B cell (primary cell): ENCODE measurements around the gene UBXN2A. TPM values are rescaled to one million over a fixed set of nuclear protein-coding genes. Genes with fewer than 3 reads are reported as not detected.

ENCODE experiments used
- ATAC-seq: fragments of 200-7000 bp; cut with Tn5 transposase; one replicate; pipeline ENCODE4 v1.10.0; 2021; ENCODE audit warnings: low read depth, mild to moderate bottlenecking, moderate number of reproducible peaks, moderate library complexity
- CTCF ChIA-PET: fragments of 350-600 bp; sonication (Branson Sonifier 250); formaldehyde crosslinking; loops from one replicate; lab custom pipeline; 2021; ENCODE audit warnings: antibody characterized with exemption, inconsistent platforms; lab: Charles Lee
- POLR2A ChIA-PET: fragments of 350-600 bp; sonication (Branson Sonifier 250); formaldehyde crosslinking; loops from one replicate; lab custom pipeline; 2021; ENCODE audit warnings: antibody characterized with exemption; lab: Charles Lee
- DNase-seq: peaks from one replicate; pipeline ENCODE4 v3.0.0; 2013
- H2AFZ ChIP-seq: 2 replicates; pipeline ENCODE4 v1.6.1; 2012; ENCODE audit warnings: mild to moderate bottlenecking, low read depth, low read length; ENCODE audit not compliant: insufficient read depth, poor library complexity, severe bottlenecking
- H3K27ac ChIP-seq, 2 donors: 1 replicate in 1 of 2; 2 replicates in 1 of 2; pipeline ENCODE4 v1.5.1; 2012 to 2013; ENCODE audit warnings: low read length in 2 of 2, mild to moderate bottlenecking in 2 of 2, moderate library complexity in 1 of 2
- H3K27me3 ChIP-seq, 4 experiments: fragments of 200-600 bp in 1 of 4; sonication (generic) in 1 of 4; replicated peaks in 1 of 4; 1 replicate in 2 of 4; 2 replicates in 2 of 4; pipeline versions ENCODE4 v1.6.1 to v1.7.0; 2013 to 2016; ENCODE audit warnings: low read length in 3 of 4, mild to moderate bottlenecking in 2 of 4, mixed read lengths in 1 of 4, moderate library complexity in 1 of 4; ENCODE audit not compliant: insufficient read depth in 4 of 4, control insufficient read depth in 3 of 4; ENCODE audit errors: control extremely low read depth in 1 of 4
- H3K36me3 ChIP-seq, 2 experiments: replicated peaks in 1 of 2; 1 replicate in 1 of 2; 2 replicates in 1 of 2; pipeline versions ENCODE4 v1.6.1 to v1.7.1; 2013; ENCODE audit warnings: low read length in 1 of 2; ENCODE audit not compliant: insufficient read depth in 2 of 2, control insufficient read depth in 1 of 2; ENCODE audit errors: control extremely low read depth in 1 of 2, extremely low read depth in 1 of 2
- H3K4me1 ChIP-seq, 2 donors: fragments of 200-600 bp in 1 of 2; sonication (generic) in 1 of 2; 1 replicate in 1 of 2; 2 replicates in 1 of 2; pipeline versions ENCODE4 v1.5.1 to v1.6.1; 2013 to 2017; ENCODE audit warnings: low read length in 2 of 2; ENCODE audit not compliant: control insufficient read depth in 2 of 2, insufficient read depth in 2 of 2
- H3K4me2 ChIP-seq: replicated peaks from 2 replicates; pipeline ENCODE3; 2012; ENCODE audit warnings: mild to moderate bottlenecking, low read depth, low read length; ENCODE audit not compliant: poor library complexity, severe bottlenecking
- H3K4me3 ChIP-seq, 5 experiments: fragments of 200-600 bp in 1 of 5; sonication (generic) in 1 of 5; 1 replicate in 3 of 5; 2 replicates in 2 of 5; pipeline versions ENCODE4 v1.5.1 to v1.7.0; 2011 to 2016; ENCODE audit warnings: low read length in 4 of 5, mild to moderate bottlenecking in 4 of 5, low read depth in 2 of 5, control low read depth in 1 of 5, moderate library complexity in 1 of 5; ENCODE audit not compliant: insufficient read depth in 1 of 5; ENCODE audit errors: control extremely low read depth in 1 of 5, extremely low read depth in 1 of 5
- H3K79me2 ChIP-seq: fragments of 200-600 bp; sonication (generic); one replicate; pipeline ENCODE4 v1.6.0; 2016; ENCODE audit warnings: low read length; ENCODE audit not compliant: control insufficient read depth, insufficient read depth
- H3K9ac ChIP-seq: fragments of 200-600 bp; sonication (generic); 2 replicates; pipeline ENCODE4 v1.6.1; 2017; ENCODE audit warnings: mild to moderate bottlenecking, low read length, moderate library complexity
- H3K9me3 ChIP-seq, 3 donors: one replicate each; pipeline versions ENCODE4 v1.6.1 to v1.7.1; 2013; ENCODE audit warnings: low read length in 2 of 3; ENCODE audit not compliant: control insufficient read depth in 2 of 3, insufficient read depth in 1 of 3; ENCODE audit errors: control extremely low read depth in 1 of 3
- H4K20me1 ChIP-seq: 2 replicates; pipeline ENCODE4 v1.6.0; 2012; ENCODE audit warnings: mild to moderate bottlenecking, low read length; ENCODE audit not compliant: insufficient read depth, control insufficient read depth, poor library complexity, severe bottlenecking
- H3K27ac Mint-ChIP-seq: one replicate; pipeline ENCODE4 v1.8.0; 2021; ENCODE audit warnings: mixed read lengths
- H3K27me3 Mint-ChIP-seq: one replicate; pipeline ENCODE4 v1.8.0; 2021; ENCODE audit warnings: mixed read lengths
- H3K4me1 Mint-ChIP-seq: one replicate; pipeline ENCODE4 v1.8.0; 2021; ENCODE audit warnings: mixed read lengths
- H3K4me3 Mint-ChIP-seq: one replicate; pipeline ENCODE4 v1.8.0; 2021; ENCODE audit warnings: mixed read lengths
- H3K9me3 Mint-ChIP-seq: one replicate; pipeline ENCODE4 v1.8.0; 2022; ENCODE audit warnings: mixed read lengths; ENCODE audit not compliant: insufficient read depth
- EZH2 ChIP-seq: IDR thresholded peaks from 2 replicates; pipeline ENCODE4 v1.6.1; 2012; ENCODE audit warnings: borderline replicate concordance, low read depth, mild to moderate bottlenecking, moderate library complexity, low read length; ENCODE audit not compliant: insufficient read depth, poor library complexity, severe bottlenecking
- WGBS: methylation state at CpG from one replicate; pipeline ENCODE4 v1.1.5; 2013; ENCODE audit warnings: missing lambda C conversion rate; ENCODE audit not compliant: insufficient coverage; 5-methylcytosine and 5-hydroxymethylcytosine counted together
- intact Hi-C: fragments of 100-400 bp; cut with micrococcal nuclease; formaldehyde crosslinking; loops from one replicate; pipeline ENCODE4 v1.10.0; 2022
- polyA plus RNA-seq: library from polyadenylated mRNA; depleted of rRNA; stranded (reverse); fragments of >200 nt; gene quantifications from 2 replicates; pipeline ENCODE4 v1.2.3, GENCODE V29; 2012
- total RNA-seq, 2 donors: library from RNA; stranded (reverse); fragments of 120-200 nt in 1 of 2; gene quantifications; 1 replicate in 1 of 2; 2 replicates in 1 of 2; pipeline versions ENCODE4 v1.2.3 to v1.2.4, GENCODE V29; 2013 to 2022
- TF ChIP-seq, protein P1 (sequence below): fragments of 200-600 bp; IDR thresholded peaks from one replicate; pipeline ENCODE4 v1.8.0; 2022; ENCODE audit warnings: antibody characterized with exemption, mild to moderate bottlenecking

The UBXN2A gene
- total and polyA plus RNA-seq, 2 donors (not counting 1 experiment from before 2014, with no cell fraction given), result 2.8 to 13.4 TPM

DNA sequence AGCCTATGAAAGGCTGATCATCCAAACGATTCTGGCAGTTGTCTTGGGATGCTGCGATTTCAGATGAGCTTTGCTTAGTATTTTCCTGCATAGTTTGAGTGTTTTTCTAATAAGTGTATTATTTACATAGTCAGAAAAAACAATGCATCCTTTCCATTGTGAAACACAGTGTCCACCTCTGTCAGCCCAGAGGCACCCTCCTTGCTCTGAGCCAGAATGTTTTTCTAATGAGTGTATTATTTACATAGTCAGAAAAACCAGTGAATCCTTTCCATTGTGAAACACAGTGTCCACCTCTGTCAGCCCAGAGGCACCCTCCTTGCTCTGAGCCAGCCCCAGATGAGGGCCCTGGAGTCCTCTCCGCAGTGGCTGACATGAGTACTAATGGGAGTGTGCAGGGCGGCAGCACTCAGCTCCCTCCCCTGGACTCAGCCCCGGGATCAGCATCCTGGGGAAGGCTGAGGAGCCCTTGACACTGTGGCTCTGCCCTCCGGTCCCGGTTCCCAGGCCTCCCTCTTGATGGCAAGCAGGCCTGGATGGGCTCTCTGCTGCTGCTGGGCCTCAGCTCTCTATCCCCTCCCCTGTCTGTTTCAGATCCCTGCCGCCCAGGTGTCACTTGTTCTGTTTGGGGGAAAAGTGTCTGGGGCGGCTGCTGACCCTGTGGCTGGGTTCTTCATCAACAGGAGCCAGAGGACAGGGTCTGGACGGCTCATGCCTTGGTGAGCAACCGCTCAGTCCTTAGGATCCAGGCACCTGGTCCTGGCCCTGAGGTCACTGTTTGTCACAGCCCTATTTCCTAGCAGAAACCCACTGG, 75.5 kb downstream of the UBXN2A start:
- ChIA-PET POLR2A (no interaction called here), CTCF (no interaction called here)
- ATAC-seq (no peak), DNase-seq (no peak)
- no peak overlapping the region for H3K9ac ChIP-seq
- Mint-ChIP-seq H3K4me1 (peaks cover 4% of the 10 kb centered on the region), H3K27ac (no peak overlapping the region), H3K4me3 (no peak overlapping the region), H3K27me3 (peaks cover 23% of the 10 kb centered on the region), H3K9me3 (no peaks in the 10 kb centered on the region)
- intact Hi-C loops, result no loop called here
- H3K27ac ChIP-seq, result no peak overlapping the region
- H3K4me1 ChIP-seq, result peaks cover 0 to under 1% of the 10 kb centered on the region in 2 donors
- WGBS, result 98% methylated on average over 6 of the region's 11 CpGs
- no peaks in the 10 kb centered on the region for H3K79me2 ChIP-seq
- H3K36me3 ChIP-seq, result no peaks in the 10 kb centered on the region
- TF ChIP-seq, protein P1, sequence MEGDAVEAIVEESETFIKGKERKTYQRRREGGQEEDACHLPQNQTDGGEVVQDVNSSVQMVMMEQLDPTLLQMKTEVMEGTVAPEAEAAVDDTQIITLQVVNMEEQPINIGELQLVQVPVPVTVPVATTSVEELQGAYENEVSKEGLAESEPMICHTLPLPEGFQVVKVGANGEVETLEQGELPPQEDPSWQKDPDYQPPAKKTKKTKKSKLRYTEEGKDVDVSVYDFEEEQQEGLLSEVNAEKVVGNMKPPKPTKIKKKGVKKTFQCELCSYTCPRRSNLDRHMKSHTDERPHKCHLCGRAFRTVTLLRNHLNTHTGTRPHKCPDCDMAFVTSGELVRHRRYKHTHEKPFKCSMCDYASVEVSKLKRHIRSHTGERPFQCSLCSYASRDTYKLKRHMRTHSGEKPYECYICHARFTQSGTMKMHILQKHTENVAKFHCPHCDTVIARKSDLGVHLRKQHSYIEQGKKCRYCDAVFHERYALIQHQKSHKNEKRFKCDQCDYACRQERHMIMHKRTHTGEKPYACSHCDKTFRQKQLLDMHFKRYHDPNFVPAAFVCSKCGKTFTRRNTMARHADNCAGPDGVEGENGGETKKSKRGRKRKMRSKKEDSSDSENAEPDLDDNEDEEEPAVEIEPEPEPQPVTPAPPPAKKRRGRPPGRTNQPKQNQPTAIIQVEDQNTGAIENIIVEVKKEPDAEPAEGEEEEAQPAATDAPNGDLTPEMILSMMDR, result no peak
- H3K4me3 ChIP-seq, result no peak overlapping the region
- no peaks in the 10 kb centered on the region for H4K20me1 ChIP-seq
- no peak overlapping the region for H3K4me2 ChIP-seq
- peaks cover 0 to 2% (median 0%) of the 10 kb centered on the region in 3 donors for H3K9me3 ChIP-seq
- H3K27me3 ChIP-seq, result peaks cover 0 to 14% (median 2%) of the 10 kb centered on the region in 4 experiments
- no peak overlapping the region for H2AFZ ChIP-seq

DNA sequence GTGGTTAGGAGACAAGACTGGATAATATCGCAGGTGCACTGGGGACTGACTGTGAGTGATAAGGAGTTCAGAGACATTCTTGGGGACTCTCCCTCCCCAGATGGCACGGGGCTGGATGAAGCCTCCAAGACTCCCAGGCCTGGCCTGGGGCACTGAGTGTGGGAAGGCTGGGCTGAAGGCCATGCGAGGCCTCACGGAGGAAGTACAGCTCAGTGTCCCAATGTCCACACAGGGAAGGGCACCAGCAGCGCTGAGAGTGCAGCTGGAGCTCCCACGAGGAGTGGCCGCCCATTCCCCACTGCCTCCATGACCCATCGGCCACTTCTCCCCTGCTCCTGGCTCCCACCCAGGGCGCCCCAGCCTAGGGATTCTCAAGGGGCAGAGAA, 76.1 kb downstream of the UBXN2A start:
- no peak overlapping the region for H3K27ac ChIP-seq
- POLR2A ChIA-PET, result no interaction called here
- no peak overlapping the region for H3K27ac Mint-ChIP-seq
- TF ChIP-seq EZH2, result no peak
- TF ChIP-seq, protein P1, result no peak
- H3K79me2 ChIP-seq, result no peaks in the 10 kb centered on the region
- DNase-seq (no peak), ATAC-seq (no peak)
- H3K9me3 ChIP-seq, result no peaks in the 10 kb centered on the region
- H3K4me1 Mint-ChIP-seq, result no peaks in the 10 kb centered on the region
- H3K4me1 ChIP-seq, result no peaks in the 10 kb centered on the region
- no peak overlapping the region for H3K9ac ChIP-seq
- H3K27me3 ChIP-seq, result peaks cover 0 to 8% (median 0%) of the 10 kb centered on the region in 4 experiments
- CTCF ChIA-PET, result no interaction called here
- intact Hi-C loops, result no loop called here
- WGBS, result 90% methylated on average over 6 of the region's 9 CpGs
- no peaks in the 10 kb centered on the region for H3K9me3 Mint-ChIP-seq
- no peaks in the 10 kb centered on the region for H4K20me1 ChIP-seq
- H3K4me3 Mint-ChIP-seq, result no peak overlapping the region
- no peak overlapping the region for H2AFZ ChIP-seq
- peaks cover 18% of the 10 kb centered on the region for H3K27me3 Mint-ChIP-seq
- H3K4me2 ChIP-seq, result no peak overlapping the region
- no peaks in the 10 kb centered on the region for H3K36me3 ChIP-seq
- no peak overlapping the region for H3K4me3 ChIP-seq
